D721Med (cell line): ENCODE data around the gene TULP1.

Experiments used
- DNase-seq: peaks from one replicate; pipeline ENCODE4 v3.0.0; 2011; ENCODE audit warnings: low spot score; ENCODE audit not compliant: insufficient read length
- FAIRE-seq: peaks from 2 replicates; lab custom pipeline; 2011; peaks lifted over from hg19 to GRCh38; lab: Jason Lieb, UNC
- TF ChIP-seq, protein P1 (sequence below): IDR thresholded peaks from 2 replicates; pipeline ENCODE4 v1.5.1; 2012; ENCODE audit warnings: mild to moderate bottlenecking, control low read depth; ENCODE audit not compliant: insufficient read depth; ENCODE audit errors: missing control alignments

TULP1 gene

DNA sequence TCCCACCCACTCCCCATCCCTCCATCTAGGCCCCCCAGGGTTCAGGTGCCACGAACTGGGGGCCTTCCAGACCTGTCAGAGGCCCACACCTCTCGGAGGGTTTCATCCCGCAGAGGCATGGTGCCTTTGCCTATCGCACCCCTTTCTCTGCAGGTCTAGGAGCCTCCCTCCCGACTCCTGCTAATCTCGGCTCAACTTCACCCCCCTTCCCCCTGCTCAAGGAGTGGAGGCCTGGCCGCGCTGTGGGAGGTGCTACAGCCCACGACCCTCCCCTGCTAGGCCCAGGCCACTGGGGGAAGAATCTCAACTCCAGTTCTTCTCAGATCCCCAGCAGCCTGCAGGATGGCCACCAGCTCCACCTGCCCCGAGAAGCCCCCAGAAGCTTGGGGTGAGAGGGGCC is at the start of gene TULP1:
TULP1 (minus strand) TSS at position 157 of the 400 bp plus-strand sequence; CDS start at position 119, 38 bp downstream.
- DNase-seq (peak; percentile 91), FAIRE-seq (no peak)
- TF ChIP-seq, protein P1, sequence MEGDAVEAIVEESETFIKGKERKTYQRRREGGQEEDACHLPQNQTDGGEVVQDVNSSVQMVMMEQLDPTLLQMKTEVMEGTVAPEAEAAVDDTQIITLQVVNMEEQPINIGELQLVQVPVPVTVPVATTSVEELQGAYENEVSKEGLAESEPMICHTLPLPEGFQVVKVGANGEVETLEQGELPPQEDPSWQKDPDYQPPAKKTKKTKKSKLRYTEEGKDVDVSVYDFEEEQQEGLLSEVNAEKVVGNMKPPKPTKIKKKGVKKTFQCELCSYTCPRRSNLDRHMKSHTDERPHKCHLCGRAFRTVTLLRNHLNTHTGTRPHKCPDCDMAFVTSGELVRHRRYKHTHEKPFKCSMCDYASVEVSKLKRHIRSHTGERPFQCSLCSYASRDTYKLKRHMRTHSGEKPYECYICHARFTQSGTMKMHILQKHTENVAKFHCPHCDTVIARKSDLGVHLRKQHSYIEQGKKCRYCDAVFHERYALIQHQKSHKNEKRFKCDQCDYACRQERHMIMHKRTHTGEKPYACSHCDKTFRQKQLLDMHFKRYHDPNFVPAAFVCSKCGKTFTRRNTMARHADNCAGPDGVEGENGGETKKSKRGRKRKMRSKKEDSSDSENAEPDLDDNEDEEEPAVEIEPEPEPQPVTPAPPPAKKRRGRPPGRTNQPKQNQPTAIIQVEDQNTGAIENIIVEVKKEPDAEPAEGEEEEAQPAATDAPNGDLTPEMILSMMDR: no peak

DNA sequence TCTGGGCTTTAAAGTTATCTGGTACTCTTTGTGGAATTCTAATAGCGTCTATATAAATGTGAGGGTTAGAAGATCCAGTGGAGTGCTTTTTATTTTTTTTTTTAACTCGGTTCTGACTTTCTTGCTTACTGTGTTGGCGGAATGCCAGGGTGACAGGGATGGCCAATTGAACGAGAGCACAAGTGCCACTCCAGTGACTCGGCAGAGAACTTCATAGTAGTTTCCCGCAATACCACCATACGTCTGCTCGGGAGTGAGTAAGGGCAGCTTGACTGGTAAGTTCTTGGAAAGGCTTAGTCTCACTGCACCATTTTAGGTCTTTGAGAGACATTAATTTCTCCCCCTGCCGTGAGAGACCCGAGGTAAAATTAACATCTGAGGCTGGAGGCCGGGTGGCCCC is 49.4 kb upstream of the TULP1 start:
- DNase-seq (no peak), FAIRE-seq (no peak)
- TF ChIP-seq, protein P1: no peak

DNA sequence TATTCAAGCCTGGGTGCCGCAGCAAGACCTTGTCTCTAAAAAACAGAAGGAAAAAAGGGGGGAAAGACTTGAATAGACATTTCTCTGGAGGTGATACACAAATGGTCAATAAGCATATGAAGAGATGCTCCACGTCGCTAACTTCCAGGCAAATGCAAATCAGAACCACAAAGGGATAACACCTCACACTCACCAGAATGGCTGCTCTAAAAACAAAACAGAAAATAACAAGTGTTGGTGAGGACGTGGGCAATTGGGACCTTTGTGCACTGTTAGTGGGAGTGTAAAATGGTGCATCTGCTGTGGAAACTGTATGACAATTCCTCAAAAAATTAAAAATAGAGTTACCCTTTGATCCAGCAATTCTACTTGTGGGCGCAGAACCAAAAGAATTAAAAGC is 48.4 kb upstream of the TULP1 start:
- DNase-seq: no peak
- TF ChIP-seq, protein P1: no peak
- no peak for FAIRE-seq

DNA sequence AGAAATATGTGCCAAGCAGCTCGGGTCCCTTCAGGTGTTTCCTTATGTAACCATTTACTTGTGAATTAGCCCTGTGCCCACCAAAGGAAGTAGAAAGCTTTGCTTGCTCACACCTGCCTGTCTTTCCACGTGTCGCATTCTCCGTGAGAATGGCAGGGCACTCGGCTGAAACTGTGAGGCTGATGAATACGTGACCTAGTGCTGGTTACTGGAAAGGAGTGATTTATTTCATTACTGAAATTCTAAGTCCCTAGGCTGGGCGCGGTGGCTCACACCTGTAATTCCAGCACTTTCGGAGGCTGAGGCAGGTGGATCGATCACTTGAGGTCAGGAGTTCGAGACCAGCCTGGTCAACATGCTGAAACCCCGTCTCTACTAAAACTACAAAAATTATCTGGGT is 45.9 kb upstream of the TULP1 start:
- no peak for DNase-seq
- FAIRE-seq: no peak
- TF ChIP-seq, protein P1: no peak

DNA sequence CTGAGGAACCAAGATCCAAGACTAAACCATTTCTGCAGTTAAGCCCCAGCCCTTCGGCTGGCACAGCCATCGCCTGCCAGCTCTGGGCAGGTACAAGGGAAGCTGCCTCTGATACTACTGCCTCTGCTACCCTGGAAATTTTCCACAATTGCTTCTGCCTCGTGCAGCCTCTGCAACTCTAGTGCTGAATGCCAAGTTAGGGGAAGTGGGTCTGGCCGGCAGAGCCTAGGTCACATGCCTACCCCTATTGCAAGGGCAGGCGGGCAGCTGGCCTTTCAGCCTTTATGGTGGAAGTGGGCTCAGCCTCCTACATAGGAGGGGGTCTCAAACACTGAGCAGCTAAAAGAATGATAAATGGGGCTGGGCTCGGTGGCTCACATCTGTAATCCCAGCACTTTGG is 44.5 kb upstream of the TULP1 start:
- TF ChIP-seq, protein P1: no peak
- FAIRE-seq (no peak), DNase-seq (no peak)

DNA sequence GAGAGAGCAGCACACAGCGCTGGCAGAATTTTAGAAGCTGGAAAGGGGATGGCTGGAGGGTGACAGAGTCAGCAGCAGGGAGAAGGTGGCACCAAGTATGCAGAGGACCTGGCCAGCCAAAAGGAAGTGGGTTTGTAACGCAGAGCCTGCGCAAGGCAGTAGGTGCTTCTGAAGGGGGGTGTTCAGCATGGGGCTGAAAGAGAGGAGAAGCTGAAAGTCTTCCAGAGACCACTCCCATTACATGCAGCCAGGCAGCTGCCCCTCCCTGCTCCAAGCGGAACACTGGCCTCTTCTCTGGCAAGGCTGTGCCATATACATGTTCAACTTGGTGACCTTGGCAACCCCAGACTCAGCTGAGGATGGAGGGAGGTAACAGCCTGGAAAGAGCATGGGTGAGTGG is 42.1 kb upstream of the TULP1 start:
- DNase-seq (no peak), FAIRE-seq (no peak)
- TF ChIP-seq, protein P1: no peak

DNA sequence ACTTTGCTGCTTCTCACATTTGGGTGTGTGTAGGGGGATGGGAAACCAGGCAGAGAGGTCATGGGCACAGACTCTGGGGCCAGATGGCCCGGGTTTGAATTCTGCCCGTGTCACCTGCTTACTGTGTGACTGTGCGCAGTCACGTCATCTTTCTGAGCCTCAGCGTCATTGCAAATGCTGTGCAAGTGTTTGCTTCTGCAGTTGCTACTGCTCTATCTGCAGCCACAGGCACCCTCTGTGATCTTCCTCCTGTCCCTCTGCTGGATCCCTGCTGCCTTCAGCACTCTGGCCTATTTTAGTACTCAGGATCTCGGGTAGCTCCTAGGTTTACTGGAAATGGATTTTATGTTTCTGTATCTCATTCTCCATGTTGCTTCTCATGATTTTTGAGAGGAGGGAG is 40.6 kb upstream of the TULP1 start:
- DNase-seq (no peak), FAIRE-seq (no peak)
- TF ChIP-seq, protein P1: no peak
